Neural progenitor cell (in vitro differentiated cells): ENCODE results near the gene CACNA2D4. TPM values are rescaled to one million over a fixed set of nuclear protein-coding genes. Genes with fewer than 3 reads are reported as not detected.

Experiments
- DNase-seq: peaks from one replicate; pipeline ENCODE4 v3.0.0-alpha.2; 2016; ENCODE audit warnings: low spot score
- H2AFZ ChIP-seq: fragments of 200-600 bp; sonication (generic); replicated peaks from 2 replicates; pipeline ENCODE4 v1.6.1; 2016; ENCODE audit warnings: antibody characterized with exemption
- H3F3A ChIP-seq: fragments of 200-600 bp; sonication (generic); 2 replicates; pipeline ENCODE4 v1.6.1; 2016; ENCODE audit warnings: antibody characterized with exemption, low read depth
- H3K27ac ChIP-seq: fragments of 200-600 bp; sonication (generic); 2 replicates; pipeline ENCODE4 v1.5.1; 2016; ENCODE audit warnings: mild to moderate bottlenecking
- H3K27me3 ChIP-seq: fragments of 200-600 bp; sonication (generic); 2 replicates; pipeline ENCODE4 v1.6.1; 2016; ENCODE audit warnings: mild to moderate bottlenecking, moderate library complexity
- H3K36me3 ChIP-seq: fragments of 200-600 bp; sonication (generic); 2 replicates; pipeline ENCODE4 v1.5.1; 2016
- H3K4me1 ChIP-seq: fragments of 200-600 bp; sonication (generic); 2 replicates; pipeline ENCODE4 v1.6.1; 2016; ENCODE audit warnings: mixed run types
- H3K4me2 ChIP-seq: fragments of 200-600 bp; sonication (generic); 2 replicates; pipeline ENCODE4 v1.6.1; 2016
- H3K4me3 ChIP-seq: fragments of 200-600 bp; sonication (generic); 2 replicates; pipeline ENCODE4 v1.5.1; 2016
- H3K79me2 ChIP-seq: fragments of 200-600 bp; sonication (generic); 2 replicates; pipeline ENCODE4 v1.6.1; 2016; ENCODE audit warnings: low read depth
- H3K9ac ChIP-seq: fragments of 200-600 bp; sonication (generic); 2 replicates; pipeline ENCODE4 v1.6.1; 2016
- H3K9me3 ChIP-seq: fragments of 200-600 bp; sonication (generic); 2 replicates; pipeline ENCODE4 v1.5.1; 2016; ENCODE audit warnings: low read depth
- H4K20me1 ChIP-seq: fragments of 200-600 bp; sonication (generic); 2 replicates; pipeline ENCODE4 v1.6.1; 2016; ENCODE audit warnings: low read depth
- H3K27ac Mint-ChIP-seq: 3 replicates; pipeline ENCODE4 v1.8.0; 2021; ENCODE audit warnings: mixed read lengths
- H3K27me3 Mint-ChIP-seq: 2 replicates; pipeline ENCODE4 v1.8.0; 2022; ENCODE audit warnings: low read depth, mild to moderate bottlenecking, inconsistent platforms, moderate library complexity, mixed read lengths; ENCODE audit not compliant: insufficient read depth
- H3K36me3 Mint-ChIP-seq: 3 replicates; pipeline ENCODE4 v1.8.0; 2021; ENCODE audit warnings: mixed read lengths
- H3K4me1 Mint-ChIP-seq: 3 replicates; pipeline ENCODE4 v1.8.0; 2021; ENCODE audit warnings: mixed read lengths
- H3K4me3 Mint-ChIP-seq: 3 replicates; pipeline ENCODE4 v1.8.0; 2021; ENCODE audit warnings: mild to moderate bottlenecking, moderate library complexity, mixed read lengths
- H3K9me3 Mint-ChIP-seq: 3 replicates; pipeline ENCODE4 v1.8.0; 2020; ENCODE audit warnings: mixed read lengths
- CTCF ChIP-seq: fragments of 200-600 bp; sonication (generic); IDR thresholded peaks from 2 replicates; pipeline ENCODE4 v1.5.1; 2017; ENCODE audit warnings: antibody characterized with exemption, mild to moderate bottlenecking
- EZH2 ChIP-seq: fragments of 200-600 bp; sonication (generic); IDR thresholded peaks from 2 replicates; pipeline ENCODE4 v1.6.1; 2017; ENCODE audit warnings: antibody characterized with exemption, mild to moderate bottlenecking, moderate library complexity
- EZH2phosphoT487 ChIP-seq: fragments of 200-600 bp; sonication (generic); IDR thresholded peaks from 2 replicates; pipeline ENCODE4 v1.6.1; 2017; ENCODE audit warnings: antibody characterized with exemption
- total RNA-seq: library from RNA; depleted of rRNA; stranded (reverse); fragments of >200 nt; gene quantifications from 2 replicates; pipeline ENCODE4 v1.2.3, GENCODE V29; 2015; ENCODE audit warnings: low replicate concordance

The CACNA2D4 gene
- total RNA-seq, 1 donor from 2014 or later, result 3.0 TPM

GRCh38 chr12:1906579-1906978 is 11.9 kb downstream of the CACNA2D4 start:
- Mint-ChIP-seq H3K36me3 (peaks cover 2% of the 10 kb centered on the region), H3K9me3 (peaks cover 41% of the 10 kb centered on the region), H3K4me3 (no peak overlapping the region), H3K27me3 (peaks cover 8% of the 10 kb centered on the region), H3K27ac (no peak overlapping the region), H3K4me1 (no peaks in the 10 kb centered on the region)
- H3F3A ChIP-seq, result no peaks in the 10 kb centered on the region
- no peaks in the 10 kb centered on the region for H3K79me2 ChIP-seq
- H3K27ac ChIP-seq, result no peak overlapping the region
- H2AFZ ChIP-seq, result no peak overlapping the region
- H3K4me3 ChIP-seq, result no peak overlapping the region
- H3K9ac ChIP-seq, result no peak overlapping the region
- TF ChIP-seq EZH2 (no peak), EZH2phosphoT487 (no peak), CTCF (no peak)
- peaks cover 11% of the 10 kb centered on the region for H3K36me3 ChIP-seq
- DNase-seq, result no peak
- H3K4me2 ChIP-seq, result no peak overlapping the region
- H4K20me1 ChIP-seq, result no peaks in the 10 kb centered on the region
- no peaks in the 10 kb centered on the region for H3K27me3 ChIP-seq
- no peaks in the 10 kb centered on the region for H3K4me1 ChIP-seq
- peaks cover 18% of the 10 kb centered on the region for H3K9me3 ChIP-seq

GRCh38 chr12:1904875-1905274 is 13.6 kb downstream of the CACNA2D4 start:
- Histone ChIP-seq H3K27ac (no peak overlapping the region), H3K9ac (no peak overlapping the region), H3K36me3 (peaks cover 11% of the 10 kb centered on the region), H3F3A (no peaks in the 10 kb centered on the region), H2AFZ (no peak overlapping the region), H4K20me1 (no peaks in the 10 kb centered on the region), H3K27me3 (no peaks in the 10 kb centered on the region), H3K4me3 (no peak overlapping the region), H3K4me1 (no peaks in the 10 kb centered on the region), H3K79me2 (no peaks in the 10 kb centered on the region), H3K4me2 (no peak overlapping the region), H3K9me3 (peaks cover 18% of the 10 kb centered on the region)
- no peak for DNase-seq
- TF ChIP-seq EZH2phosphoT487 (no peak), CTCF (no peak), EZH2 (no peak)
- no peak overlapping the region for H3K27ac Mint-ChIP-seq
- H3K4me1 Mint-ChIP-seq, result no peaks in the 10 kb centered on the region
- H3K27me3 Mint-ChIP-seq, result peaks cover 8% of the 10 kb centered on the region
- peaks cover 49% of the 10 kb centered on the region for H3K9me3 Mint-ChIP-seq
- H3K4me3 Mint-ChIP-seq, result no peak overlapping the region
- peaks cover 2% of the 10 kb centered on the region for H3K36me3 Mint-ChIP-seq

GRCh38 chr12:1896964-1897363 is 21.5 kb downstream of the CACNA2D4 start:
- Histone ChIP-seq H3K27ac (no peak overlapping the region), H4K20me1 (no peaks in the 10 kb centered on the region), H3K4me1 (no peaks in the 10 kb centered on the region), H3K9ac (no peak overlapping the region), H3K9me3 (no peaks in the 10 kb centered on the region), H2AFZ (no peak overlapping the region), H3K79me2 (no peaks in the 10 kb centered on the region), H3K27me3 (no peaks in the 10 kb centered on the region), H3K4me2 (no peak overlapping the region), H3K4me3 (no peak overlapping the region), H3F3A (no peaks in the 10 kb centered on the region), H3K36me3 (no peaks in the 10 kb centered on the region)
- Mint-ChIP-seq H3K27ac (no peak overlapping the region), H3K9me3 (peaks cover 24% of the 10 kb centered on the region), H3K27me3 (no peaks in the 10 kb centered on the region), H3K4me1 (no peaks in the 10 kb centered on the region), H3K36me3 (no peaks in the 10 kb centered on the region), H3K4me3 (no peak overlapping the region)
- TF ChIP-seq EZH2 (no peak), EZH2phosphoT487 (no peak), CTCF (no peak)
- DNase-seq, result no peak
